NOMO-1 treated with DMSO at 0.1 percent for 48 hours (cell line): ENCODE data around the gene RHNO1.

Source experiments
- DNase-seq: peaks from one replicate; lab custom pipeline; 2025; ENCODE audit not compliant: unreplicated experiment; lab: John Stamatoyannopoulos, UW

Gene RHNO1

GRCh38 chr12:2900642-2901041, 23.6 kb downstream of the RHNO1 start:
- no peak for DNase-seq

- no peak for DNase-seq
Observed at GRCh38 chr12:2902272-2902880, 25.4 kb downstream of the RHNO1 start.

- DNase-seq, result no peak
Observed at GRCh38 chr12:2904260-2904659, 27.2 kb downstream of the RHNO1 start.

DNA sequence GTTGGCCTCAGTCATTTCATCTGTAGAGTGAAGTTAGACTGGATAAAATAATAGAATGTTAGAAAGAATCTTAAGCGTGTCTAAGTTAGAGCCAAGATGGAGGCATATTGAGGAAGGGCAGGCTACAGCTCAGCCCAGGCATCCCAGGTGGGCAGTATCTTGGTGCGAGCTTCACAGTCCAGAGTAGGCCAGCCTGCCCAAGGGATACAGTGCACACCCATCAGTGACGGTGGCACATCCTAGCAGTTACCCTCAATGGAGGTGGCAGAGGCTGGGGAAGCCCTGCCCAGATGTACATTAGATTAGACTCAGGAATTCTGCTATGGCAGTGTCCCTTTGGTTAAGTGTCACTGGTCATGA, 35.2 kb downstream of the RHNO1 start:
- DNase-seq, result no peak

DNA sequence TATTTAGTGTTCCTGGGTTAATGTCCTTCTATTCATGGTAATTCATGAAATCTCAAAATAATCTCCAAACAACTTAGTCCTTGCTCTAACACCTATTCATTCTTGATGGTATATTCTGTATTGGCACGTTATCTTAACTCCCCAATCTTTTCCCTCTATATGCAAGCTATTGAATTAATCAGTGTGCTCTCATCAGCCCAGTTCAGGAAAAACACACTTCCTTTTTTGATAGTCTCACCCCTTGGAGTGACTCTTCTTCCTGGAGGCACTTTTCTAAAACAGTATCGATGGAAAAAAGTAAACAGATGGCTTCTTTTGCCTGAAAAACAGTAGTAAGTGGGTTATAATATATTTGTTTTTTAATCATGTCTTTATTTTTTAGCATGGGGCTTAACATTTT, 42.2 kb downstream of the RHNO1 start:
- DNase-seq, result no peak

GRCh38 chr12:2922329-2922728, 45.3 kb downstream of the RHNO1 start:
- DNase-seq, result no peak

DNA sequence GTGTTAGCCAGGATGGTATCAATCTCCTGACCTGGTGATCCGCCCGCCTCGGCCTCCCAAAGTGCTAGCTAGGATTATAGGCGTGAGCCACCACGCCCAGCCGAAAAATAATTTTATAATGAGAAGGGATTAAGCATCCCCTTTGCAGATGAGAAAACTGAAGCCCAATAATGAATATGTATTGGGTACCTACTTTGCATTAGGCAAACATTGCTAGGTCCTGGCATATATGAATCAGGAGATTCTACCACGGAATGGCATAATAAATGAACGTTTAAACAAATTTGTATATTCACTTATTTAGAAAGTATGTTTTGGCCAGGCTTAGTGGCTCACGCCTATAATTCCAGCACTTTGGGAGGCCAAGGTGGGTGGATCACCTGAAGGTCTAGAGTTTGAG, 46.0 kb downstream of the RHNO1 start:
- no peak for DNase-seq

- DNase-seq, result no peak
Observed at GRCh38 chr12:2924019-2924418, 47.0 kb downstream of the RHNO1 start.

- no peak for DNase-seq
Observed at GRCh38 chr12:2925322-2925995, 48.4 kb downstream of the RHNO1 start.

- DNase-seq, result no peak
Observed at GRCh38 chr12:2930865-2931264, 53.8 kb downstream of the RHNO1 start.

GRCh38 chr12:2933586-2933985, 56.6 kb downstream of the RHNO1 start:
- DNase-seq, result no peak

DNA sequence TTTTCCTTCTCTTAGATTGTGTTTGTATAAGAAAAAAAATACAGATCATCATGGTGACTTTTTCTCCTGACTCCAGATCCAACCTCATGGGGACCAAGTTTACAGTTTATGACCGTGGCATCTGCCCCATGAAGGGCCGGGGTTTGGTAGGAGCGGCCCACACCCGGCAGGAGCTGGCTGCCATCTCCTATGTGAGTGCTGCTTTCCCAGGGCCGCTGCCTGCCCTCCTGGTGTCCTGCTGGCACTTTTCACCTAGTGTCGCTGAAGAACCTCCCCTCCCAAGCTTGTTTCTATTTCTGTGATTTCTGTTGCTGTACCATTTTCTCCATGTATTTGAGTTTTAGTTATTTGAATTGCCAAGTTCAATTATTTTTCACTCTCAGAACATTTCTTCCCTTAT, 57.3 kb downstream of the RHNO1 start:
- no peak for DNase-seq

DNA sequence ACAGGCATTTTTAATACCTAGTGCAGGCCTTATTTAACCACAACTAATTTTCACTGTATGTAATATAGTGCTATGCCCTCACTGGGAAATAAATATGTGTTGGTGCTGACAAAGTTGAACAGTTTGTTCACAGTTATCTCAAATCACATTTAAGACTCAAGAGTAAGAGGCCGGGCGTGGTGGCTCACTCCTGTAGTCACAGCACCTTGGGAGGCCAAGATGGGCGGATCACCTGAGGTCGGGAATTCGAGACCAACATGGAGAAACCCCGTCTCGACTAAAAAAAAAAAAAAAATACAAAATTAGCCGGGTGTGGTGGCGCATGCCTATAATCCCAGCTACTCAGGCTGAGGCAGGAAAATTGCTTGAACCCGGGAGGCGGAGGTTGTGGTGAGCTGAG, 59.3 kb downstream of the RHNO1 start:
- DNase-seq, result no peak

DNA sequence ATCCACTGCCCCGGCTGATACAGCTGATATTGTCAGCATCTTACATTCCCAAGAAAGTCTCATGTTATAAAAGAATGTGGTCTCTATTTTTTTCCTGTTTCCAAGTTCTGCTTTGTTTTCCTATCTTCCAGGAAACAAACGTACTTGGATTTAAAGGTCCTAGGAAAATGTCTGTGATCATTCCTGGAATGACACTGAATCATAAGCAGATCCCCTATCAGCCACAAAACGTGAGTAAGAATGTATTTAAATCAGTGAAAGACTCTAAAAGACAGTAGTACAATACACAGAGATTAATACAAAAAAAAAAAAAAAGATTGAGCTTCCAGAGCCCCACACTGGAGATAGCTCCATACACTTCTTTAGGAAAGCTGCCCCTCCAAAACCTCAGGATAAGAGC, 60.5 kb downstream of the RHNO1 start:
- DNase-seq, result no peak
